Endothelial cell of umbilical vein (primary cell): ENCODE measurements around the gene EPN2. TPM values are rescaled to one million over a fixed set of nuclear protein-coding genes. Genes with fewer than 3 reads are reported as not detected.

Experiments
- BruUV-seq: library from RNA; stranded (reverse); fragments of 400-500 nt; replicated peaks from 2 replicates; lab custom pipeline; 2021; lab: Mats Ljungman, UMichigan
- CTCF ChIA-PET: fragments of 300-600, 350-600 bp; sonication (Branson Sonifier 250); formaldehyde crosslinking; loops from one replicate; lab custom pipeline; 2021; ENCODE audit warnings: antibody characterized with exemption, inconsistent platforms; lab: Charles Lee
- POLR2A ChIA-PET: fragments of 300-600, 350-600 bp; sonication (Branson Sonifier 250); formaldehyde crosslinking; loops from one replicate; lab custom pipeline; 2021; ENCODE audit warnings: antibody characterized with exemption, inconsistent platforms; lab: Charles Lee
- DNase-seq: peaks from one replicate; pipeline ENCODE4 v3.0.0-alpha.2; 2011; ENCODE audit warnings: low read depth, low spot score
- FAIRE-seq: peaks from 2 replicates; lab custom pipeline; 2011; peaks lifted over from hg19 to GRCh38; lab: Jason Lieb, UNC
- H2AFZ ChIP-seq: 2 replicates; pipeline ENCODE4 v1.6.0; 2012; ENCODE audit warnings: low read depth, low read length, control low read depth, inconsistent platforms
- H3K27ac ChIP-seq: 2 replicates; pipeline ENCODE4 v1.5.1; 2011; ENCODE audit warnings: low read depth, mild to moderate bottlenecking, control low read depth, low read length, moderate library complexity; ENCODE audit not compliant: insufficient read depth
- H3K27me3 ChIP-seq, 2 experiments: 2 replicates each; pipeline versions ENCODE4 v1.6.0 to v1.6.1; 2011; ENCODE audit warnings: low read length in 2 of 2, mixed read lengths in 1 of 2; ENCODE audit not compliant: control insufficient read depth in 2 of 2, insufficient read depth in 2 of 2
- H3K36me3 ChIP-seq, 2 experiments: 2 replicates in 1 of 2; 3 replicates in 1 of 2; pipeline ENCODE4 v1.5.1; 2011; ENCODE audit warnings: low read length in 2 of 2, mild to moderate bottlenecking in 1 of 2, moderate library complexity in 1 of 2; ENCODE audit not compliant: control insufficient read depth in 2 of 2, insufficient read depth in 2 of 2; ENCODE audit errors: extremely low read depth in 1 of 2
- H3K4me1 ChIP-seq: 3 replicates; pipeline ENCODE4 v1.5.1; 2011; ENCODE audit warnings: mild to moderate bottlenecking, low read length; ENCODE audit not compliant: control insufficient read depth, insufficient read depth; ENCODE audit errors: extremely low read depth
- H3K4me2 ChIP-seq: 2 replicates; pipeline ENCODE4 v1.6.1; 2011; ENCODE audit warnings: low read length, control low read depth, mixed read lengths; ENCODE audit not compliant: insufficient read depth
- H3K4me3 ChIP-seq, 3 experiments: fragments of 200-600 bp in 1 of 3; sonication (generic), shearing (Covaris generic) in 1 of 3; replicated peaks in 1 of 3; 2 replicates each; pipeline ENCODE4 v1.5.1; 2011 to 2016; ENCODE audit warnings: control low read depth in 3 of 3, low read length in 3 of 3, mild to moderate bottlenecking in 2 of 3, inconsistent platforms in 1 of 3, low read depth in 1 of 3, moderate library complexity in 1 of 3; ENCODE audit not compliant: insufficient read depth in 1 of 3
- H3K79me2 ChIP-seq: 2 replicates; pipeline ENCODE4 v1.6.0; 2012; ENCODE audit warnings: low read length, inconsistent platforms; ENCODE audit not compliant: control insufficient read depth, insufficient read depth
- H3K9ac ChIP-seq: replicated peaks from 2 replicates; pipeline ENCODE3; 2011; ENCODE audit warnings: low read length, control low read depth; ENCODE audit not compliant: insufficient read depth; ENCODE audit errors: extremely low read depth
- H3K9me1 ChIP-seq: replicated peaks from 3 replicates; pipeline ENCODE4 v1.6.0; 2011; ENCODE audit warnings: mild to moderate bottlenecking, low read length; ENCODE audit not compliant: control insufficient read depth, insufficient read depth; ENCODE audit errors: extremely low read depth
- H3K9me3 ChIP-seq: replicated peaks from 2 replicates; pipeline ENCODE4 v1.5.1; 2012; ENCODE audit warnings: low read length, inconsistent platforms; ENCODE audit not compliant: control insufficient read depth, insufficient read depth
- H4K20me1 ChIP-seq: replicated peaks from 2 replicates; pipeline ENCODE3; 2011; ENCODE audit warnings: mild to moderate bottlenecking, low read length; ENCODE audit not compliant: control insufficient read depth, insufficient read depth; ENCODE audit errors: extremely low read depth
- CTCF ChIP-seq, 2 donors: IDR thresholded peaks; 1 replicate in 1 of 2; 2 replicates in 1 of 2; pipeline ENCODE4 v1.5.1; 2011; ENCODE audit warnings: low read length in 2 of 2, mild to moderate bottlenecking in 2 of 2, moderate library complexity in 2 of 2, control low read depth in 1 of 2, inconsistent platforms in 1 of 2, low read depth in 1 of 2; ENCODE audit not compliant: insufficient read depth in 1 of 2; ENCODE audit errors: extremely low read depth in 1 of 2
- EZH2 ChIP-seq: IDR thresholded peaks from 2 replicates; pipeline ENCODE4 v1.6.1; 2012; ENCODE audit warnings: borderline replicate concordance, low read depth, mild to moderate bottlenecking, moderate library complexity, low read length, inconsistent platforms; ENCODE audit not compliant: severe bottlenecking
- FOS ChIP-seq: IDR thresholded peaks from 2 replicates; pipeline ENCODE4 v1.6.1; 2011; ENCODE audit warnings: mild to moderate bottlenecking, low read length, moderate library complexity, borderline replicate concordance; ENCODE audit not compliant: insufficient read depth
- GATA2 ChIP-seq: IDR thresholded peaks from 2 replicates; pipeline ENCODE4 v1.7.0; 2011; ENCODE audit warnings: low read depth, mild to moderate bottlenecking, moderate library complexity, mixed read lengths, low read length; ENCODE audit not compliant: insufficient read length, insufficient read depth
- JUN ChIP-seq: IDR thresholded peaks from 2 replicates; pipeline ENCODE4 v1.6.1; 2011; ENCODE audit warnings: borderline replicate concordance, low read depth; ENCODE audit not compliant: insufficient read length, insufficient read depth
- MAX ChIP-seq: IDR thresholded peaks from 2 replicates; pipeline ENCODE4 v1.6.1; 2011; ENCODE audit not compliant: insufficient read depth, insufficient read length
- MYC ChIP-seq: IDR thresholded peaks from one replicate; pipeline ENCODE4 v1.6.1; 2011; ENCODE audit warnings: mild to moderate bottlenecking, low read depth, low read length
- POLR2A ChIP-seq: IDR thresholded peaks from 2 replicates; pipeline ENCODE4 v1.6.1; 2012; ENCODE audit warnings: low read depth, mild to moderate bottlenecking, control low read depth, low read length
- POLR2AphosphoS5 ChIP-seq: IDR thresholded peaks from 2 replicates; pipeline ENCODE4 v1.6.1; 2012; ENCODE audit warnings: low read depth, mild to moderate bottlenecking, control low read depth, low read length, moderate library complexity; ENCODE audit not compliant: insufficient read depth
- dilution Hi-C: fragments of 300-500 bp; cut with MboI; formaldehyde crosslinking; loops from one replicate; pipeline ENCODE4 v1.15.0; 2019; ENCODE audit warnings: low sequenced_read_pairs; ENCODE audit not compliant: extremely low pct_ligation_motif_present
- intact Hi-C: fragments of 100-400 bp; cut with micrococcal nuclease; formaldehyde crosslinking; loops from one replicate; pipeline ENCODE4 v1.10.0; 2022
- polyA plus RNA-seq, 4 experiments: library from polyadenylated mRNA; depleted of rRNA in 3 of 4; stranded (reverse) in 3 of 4; unstranded in 1 of 4; fragments of >200 nt; gene quantifications; 2 replicates each; pipeline versions ENCODE4 v1.2.1 to v1.2.3, GENCODE V29; 2011 to 2012; ENCODE audit warnings: missing spikeins in 1 of 4
- total RNA-seq: library from RNA; stranded (reverse); gene quantifications from 2 replicates; pipeline ENCODE4 v1.2.3, GENCODE V29; 2021

The EPN2 gene
- total and polyA plus RNA-seq, 2 donors (not counting 3 experiments of a cell fraction or from before 2014, with no cell fraction given): 40.3 to 70.5 TPM

GRCh38 chr17:19316761-19317358, 79.7 kb downstream of the EPN2 start:
- Histone ChIP-seq H3K27ac (peak overlapping the region; percentile 58), H3K4me3 (no peak overlapping the region), H3K79me2 (no peaks in the 10 kb centered on the region), H3K9ac (no peak overlapping the region), H3K36me3 (peaks cover 7 to 18% of the 10 kb centered on the region in 2 experiments), H3K27me3 (no peaks in the 10 kb centered on the region), H3K9me3 (no peaks in the 10 kb centered on the region), H3K4me2 (no peak overlapping the region), H4K20me1 (no peaks in the 10 kb centered on the region), H3K4me1 (peaks cover 23% of the 10 kb centered on the region), H3K9me1 (no peaks in the 10 kb centered on the region), H2AFZ (no peak overlapping the region)
- TF ChIP-seq EZH2 (no peak), FOS (no peak), POLR2AphosphoS5 (no peak), JUN (no peak), MAX (no peak), CTCF (IDR thresholded peaks at IDR 0.05; ENCODE audit: extremely low read depth in 1 of 2, insufficient read depth in 1 of 2, low read depth in 1 of 2, low read length in 2 of 2) (no peak), MYC (no peak), GATA2 (no peak), POLR2A (no peak)
- dilution Hi-C loops (no loop called here), intact Hi-C loops (no loop called here)
- ChIA-PET CTCF (interaction anchor here (0.6 to 2.8 kb wide), 6 partner anchors 11 to 46 kb away, joined by 3 to 13 read pairs (median 3); partner anchors contain the start of gene B9D1), POLR2A (no interaction called here)
- BruUV-seq: no TSS peak
- FAIRE-seq (peak; percentile 64), DNase-seq (no peak)
